Measurements from ENCODE around the gene ZNF423.
"Not testable (repeated sequence)": the region's sequence is repeated elsewhere in the genome, so short reads cannot be mapped to it uniquely, and the experiment has no call there.

The ZNF423 gene

DNA sequence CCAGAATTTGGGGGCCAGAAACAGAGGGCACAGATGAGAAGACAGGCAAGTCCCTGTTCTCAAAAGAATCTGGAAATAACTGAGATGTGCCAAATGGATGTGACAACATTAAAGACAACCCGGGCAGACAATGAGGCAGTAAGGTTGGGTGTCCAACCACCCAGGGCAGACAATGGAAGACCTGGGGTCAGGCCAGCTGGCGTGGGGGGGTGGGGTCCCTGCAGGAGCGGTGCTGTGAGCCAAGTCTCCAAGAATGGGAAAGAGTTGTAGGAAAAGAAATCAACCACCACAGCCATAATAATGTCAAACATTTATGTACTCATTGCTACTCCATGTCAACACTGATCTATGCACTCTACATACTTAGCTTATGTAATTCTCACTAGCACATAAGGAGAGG is 279.0 kb downstream of the ZNF423 start:
- H3K9me3 Mint-ChIP-seq = peaks cover 7% of the 10 kb centered on the region
- H3K27ac Mint-ChIP-seq = no peak overlapping the region
- no peak overlapping the region for H3K4me3 Mint-ChIP-seq
- peaks cover 11% of the 10 kb centered on the region for H3K4me1 Mint-ChIP-seq
- ATAC-seq = no peak
- H3K27me3 Mint-ChIP-seq = no peaks in the 10 kb centered on the region
- no peaks in the 10 kb centered on the region for H3K36me3 Mint-ChIP-seq

DNA sequence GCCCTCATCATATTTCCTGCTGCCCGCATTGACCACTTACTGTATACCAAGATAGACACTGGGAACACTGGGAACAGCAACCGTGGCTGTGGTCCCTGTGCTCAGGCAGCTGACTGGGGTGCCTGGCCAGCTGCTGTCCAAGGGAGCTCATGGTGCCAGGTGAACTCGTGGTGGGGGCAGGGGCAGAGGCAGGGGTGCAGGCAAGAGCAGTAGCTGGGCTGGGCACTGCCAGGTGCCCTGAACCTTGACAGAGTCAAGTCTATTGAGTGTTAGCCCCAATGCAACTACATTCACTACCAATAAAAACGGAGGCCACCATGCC is 279.8 kb downstream of the ZNF423 start:
- no peak for ATAC-seq
- Mint-ChIP-seq H3K4me3 (no peak overlapping the region), H3K9me3 (peaks cover 7% of the 10 kb centered on the region), H3K36me3 (no peaks in the 10 kb centered on the region), H3K4me1 (peaks cover 11% of the 10 kb centered on the region), H3K27me3 (no peaks in the 10 kb centered on the region), H3K27ac (no peak overlapping the region)

- peaks cover 11% of the 10 kb centered on the region for H3K4me1 Mint-ChIP-seq
- H3K27me3 Mint-ChIP-seq = no peaks in the 10 kb centered on the region
- H3K36me3 Mint-ChIP-seq = no peaks in the 10 kb centered on the region
- H3K9me3 Mint-ChIP-seq = peaks cover 7% of the 10 kb centered on the region
- peak overlapping the region; percentile 76 for H3K27ac Mint-ChIP-seq
- peak; percentile 96 for ATAC-seq
- peak overlapping the region; percentile 17 for H3K4me3 Mint-ChIP-seq
Observed at GRCh38 chr16:49575346-49576172, 280.4 kb downstream of the ZNF423 start.

- no peaks in the 10 kb centered on the region for H3K27me3 Mint-ChIP-seq
- no peaks in the 10 kb centered on the region for H3K36me3 Mint-ChIP-seq
- no peak overlapping the region for H3K4me3 Mint-ChIP-seq
- peaks cover 7% of the 10 kb centered on the region for H3K9me3 Mint-ChIP-seq
- H3K27ac Mint-ChIP-seq = peak overlapping the region; percentile 76
- H3K4me1 Mint-ChIP-seq = peaks cover 11% of the 10 kb centered on the region
- ATAC-seq = no peak
Observed at GRCh38 chr16:49574826-49575225, 281.1 kb downstream of the ZNF423 start.

- Mint-ChIP-seq H3K4me3 (no peak overlapping the region), H3K9me3 (peaks cover 10% of the 10 kb centered on the region), H3K36me3 (no peaks in the 10 kb centered on the region), H3K27ac (no peak overlapping the region), H3K27me3 (no peaks in the 10 kb centered on the region), H3K4me1 (no peaks in the 10 kb centered on the region)
- ATAC-seq = no peak
Observed at GRCh38 chr16:49567950-49568349, 288.0 kb downstream of the ZNF423 start.

GRCh38 chr16:49566432-49566831 is 289.5 kb downstream of the ZNF423 start:
- no peak for ATAC-seq
- Mint-ChIP-seq H3K27me3 (no peaks in the 10 kb centered on the region), H3K4me3 (no peak overlapping the region), H3K36me3 (no peaks in the 10 kb centered on the region), H3K4me1 (no peaks in the 10 kb centered on the region), H3K9me3 (peaks cover 4% of the 10 kb centered on the region), H3K27ac (no peak overlapping the region)

- H3K9me3 Mint-ChIP-seq = peaks cover 4% of the 10 kb centered on the region
- ATAC-seq = no peak
- no peak overlapping the region for H3K27ac Mint-ChIP-seq
- H3K4me1 Mint-ChIP-seq = no peaks in the 10 kb centered on the region
- no peak overlapping the region for H3K4me3 Mint-ChIP-seq
- H3K36me3 Mint-ChIP-seq = no peaks in the 10 kb centered on the region
- no peaks in the 10 kb centered on the region for H3K27me3 Mint-ChIP-seq
Observed at GRCh38 chr16:49564496-49565229, 291.2 kb downstream of the ZNF423 start.

DNA sequence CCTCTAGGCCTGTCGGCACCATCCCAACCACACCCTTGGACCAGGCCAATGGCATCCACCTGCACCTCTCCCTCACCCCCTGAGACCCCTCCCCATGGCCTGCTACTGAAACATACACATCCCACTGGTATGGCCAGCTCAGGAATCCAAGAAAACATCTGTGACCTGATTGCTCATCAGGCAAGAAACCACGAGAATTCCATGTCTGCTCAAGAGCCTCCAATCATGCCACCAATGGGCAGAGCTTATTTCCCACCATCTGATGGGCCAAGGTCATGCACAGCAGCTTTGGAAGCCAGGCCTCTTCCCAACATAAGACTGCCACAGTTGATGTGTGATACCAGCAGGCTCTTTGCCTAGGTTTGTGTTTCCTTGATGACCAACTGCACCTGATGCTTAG is 292.2 kb downstream of the ZNF423 start:
- Mint-ChIP-seq H3K27ac (no peak overlapping the region), H3K4me3 (no peak overlapping the region), H3K27me3 (no peaks in the 10 kb centered on the region), H3K36me3 (no peaks in the 10 kb centered on the region), H3K4me1 (no peaks in the 10 kb centered on the region), H3K9me3 (peaks cover 4% of the 10 kb centered on the region)
- ATAC-seq = no peak

DNA sequence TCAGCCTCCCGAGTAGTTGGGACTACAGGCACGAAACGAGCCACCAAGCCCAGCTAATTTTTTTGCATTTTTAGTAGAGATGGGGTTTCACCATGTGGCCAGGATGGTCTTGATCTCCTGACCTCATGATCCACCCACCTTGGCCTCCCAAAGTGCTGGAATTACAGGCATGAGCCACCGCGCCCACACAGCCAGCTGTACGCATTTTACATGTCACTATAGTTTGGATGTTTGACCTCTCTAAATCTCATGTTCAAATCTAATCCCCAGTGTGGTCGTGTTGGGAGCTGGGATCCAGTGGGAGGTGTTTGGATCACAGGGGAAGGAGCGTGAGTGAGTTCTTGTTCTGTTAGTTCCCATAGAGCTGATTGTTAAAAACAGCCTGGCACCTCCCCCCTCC is 293.0 kb downstream of the ZNF423 start:
- not testable (repeated sequence) for H3K27ac Mint-ChIP-seq, H3K9me3 Mint-ChIP-seq, H3K4me3 Mint-ChIP-seq, ATAC-seq, H3K36me3 Mint-ChIP-seq, H3K27me3 Mint-ChIP-seq, H3K4me1 Mint-ChIP-seq

- Mint-ChIP-seq H3K27ac (no peak overlapping the region), H3K27me3 (no peaks in the 10 kb centered on the region), H3K4me1 (no peaks in the 10 kb centered on the region), H3K9me3 (peaks cover 4% of the 10 kb centered on the region), H3K36me3 (no peaks in the 10 kb centered on the region), H3K4me3 (no peak overlapping the region)
- no peak for ATAC-seq
Observed at GRCh38 chr16:49562228-49562627, 293.7 kb downstream of the ZNF423 start.

- H3K9me3 Mint-ChIP-seq = peaks cover 4% of the 10 kb centered on the region
Observed at GRCh38 chr16:49560004-49560830, 295.7 kb downstream of the ZNF423 start.

GRCh38 chr16:49559242-49559641 is 296.7 kb downstream of the ZNF423 start:
- Mint-ChIP-seq H3K9me3 (peaks cover 4% of the 10 kb centered on the region), H3K4me3 (no peak overlapping the region), H3K4me1 (no peaks in the 10 kb centered on the region), H3K27me3 (no peaks in the 10 kb centered on the region), H3K36me3 (no peaks in the 10 kb centered on the region), H3K27ac (no peak overlapping the region)
- no peak for ATAC-seq

More at GRCh38 chr16:49560004-49560830, 295.7 kb downstream of the ZNF423 start:
- Mint-ChIP-seq H3K27me3 (no peaks in the 10 kb centered on the region), H3K36me3 (no peaks in the 10 kb centered on the region), H3K4me1 (no peaks in the 10 kb centered on the region), H3K4me3 (no peak overlapping the region), H3K27ac (no peak overlapping the region)
- ATAC-seq = no peak

DNA sequence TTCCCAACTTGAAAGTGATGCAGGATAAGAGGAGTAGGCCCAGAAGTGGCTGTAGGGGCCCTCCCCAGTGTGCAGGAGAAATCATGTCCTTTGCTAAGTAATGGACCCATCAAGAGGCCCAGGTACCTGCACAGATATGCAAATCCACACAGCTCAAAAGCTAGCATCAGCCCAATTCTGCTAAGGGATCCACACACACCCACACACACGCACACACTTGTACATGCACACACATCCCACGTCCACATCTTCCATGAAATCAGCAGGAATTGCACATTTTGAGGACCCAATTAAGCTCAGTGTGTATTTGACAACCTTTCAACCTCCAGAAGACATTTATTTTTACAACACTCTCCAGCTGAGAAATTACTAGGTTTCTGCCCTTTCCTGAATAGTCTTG is 297.5 kb downstream of the ZNF423 start:
- Mint-ChIP-seq H3K27ac (no peak overlapping the region), H3K4me3 (no peak overlapping the region), H3K27me3 (no peaks in the 10 kb centered on the region), H3K9me3 (peaks cover 4% of the 10 kb centered on the region), H3K36me3 (no peaks in the 10 kb centered on the region), H3K4me1 (no peaks in the 10 kb centered on the region)
- ATAC-seq = no peak

DNA sequence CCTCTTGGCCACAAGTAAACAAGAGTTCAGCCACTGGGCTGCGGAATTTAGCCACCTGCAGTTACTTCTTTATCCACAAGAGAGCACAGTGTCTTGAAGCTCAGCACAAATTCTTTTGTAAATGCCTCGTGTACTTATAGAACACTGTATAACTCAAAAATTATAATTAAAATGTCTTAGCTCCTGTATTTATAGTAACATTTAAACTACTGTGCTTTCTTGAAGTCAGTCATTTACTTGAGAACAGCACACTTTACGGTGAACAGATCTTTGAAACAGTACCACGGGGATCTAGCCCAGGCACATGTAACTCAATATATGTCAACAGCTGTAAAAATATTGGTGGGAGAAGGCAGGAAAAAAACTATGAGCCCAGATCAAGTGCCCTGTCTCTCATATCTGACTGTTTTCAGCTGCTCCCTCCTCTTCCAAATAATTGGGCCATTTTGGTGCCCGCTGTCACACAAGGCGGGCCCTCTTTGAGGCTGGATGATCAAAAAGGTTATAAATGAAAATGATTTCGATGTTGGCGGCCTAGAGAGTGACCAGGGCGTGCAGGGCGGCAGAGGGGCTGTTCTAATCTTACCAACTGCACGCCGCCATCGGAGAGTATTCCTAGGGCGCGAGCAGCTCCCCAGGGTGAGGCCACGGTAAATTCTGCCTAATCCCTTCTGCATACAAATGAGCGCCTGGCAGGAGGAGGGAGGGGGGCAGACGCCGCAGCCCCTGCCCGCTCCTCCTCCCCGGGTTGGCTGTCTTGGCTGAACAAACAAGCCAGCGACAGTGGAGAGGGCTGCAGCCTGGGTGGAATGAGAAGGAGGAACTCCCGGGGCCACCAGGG is 299.1 kb downstream of the ZNF423 start:
- Mint-ChIP-seq H3K4me1 (no peaks in the 10 kb centered on the region), H3K36me3 (no peaks in the 10 kb centered on the region), H3K9me3 (no peaks in the 10 kb centered on the region), H3K27me3 (no peaks in the 10 kb centered on the region), H3K4me3 (no peak overlapping the region), H3K27ac (no peak overlapping the region)
- no peak for ATAC-seq

DNA sequence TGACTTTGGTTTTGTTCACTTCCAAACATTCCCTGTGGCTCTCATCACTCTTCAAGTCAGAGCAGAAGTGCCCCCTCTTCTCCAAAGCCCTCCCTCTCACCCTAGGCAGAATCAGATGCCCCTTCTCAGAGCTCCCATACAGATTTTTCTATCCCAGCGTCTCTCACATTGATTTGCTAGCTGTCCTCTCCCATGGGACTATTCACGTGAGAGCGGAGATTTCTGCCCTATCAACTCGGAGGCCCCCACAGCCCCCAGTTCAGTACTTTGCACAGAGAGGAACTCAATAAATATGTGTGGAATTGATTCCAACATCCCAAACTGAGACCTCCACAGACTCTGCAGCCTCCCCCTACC is 299.7 kb downstream of the ZNF423 start:
- H3K36me3 Mint-ChIP-seq = no peaks in the 10 kb centered on the region
- H3K4me3 Mint-ChIP-seq = no peak overlapping the region
- H3K9me3 Mint-ChIP-seq = no peaks in the 10 kb centered on the region
- H3K27me3 Mint-ChIP-seq = no peaks in the 10 kb centered on the region
- ATAC-seq = no peak
- no peak overlapping the region for H3K27ac Mint-ChIP-seq
- H3K4me1 Mint-ChIP-seq = no peaks in the 10 kb centered on the region
